Kidney capillary endothelial cell (primary cell): Measurements from ENCODE around the gene TSPAN3.

Experiments used
- DNase-seq: peaks from one replicate; pipeline ENCODE4 v3.0.0-alpha.2; 2018; ENCODE audit warnings: low spot score

TSPAN3 gene

DNA sequence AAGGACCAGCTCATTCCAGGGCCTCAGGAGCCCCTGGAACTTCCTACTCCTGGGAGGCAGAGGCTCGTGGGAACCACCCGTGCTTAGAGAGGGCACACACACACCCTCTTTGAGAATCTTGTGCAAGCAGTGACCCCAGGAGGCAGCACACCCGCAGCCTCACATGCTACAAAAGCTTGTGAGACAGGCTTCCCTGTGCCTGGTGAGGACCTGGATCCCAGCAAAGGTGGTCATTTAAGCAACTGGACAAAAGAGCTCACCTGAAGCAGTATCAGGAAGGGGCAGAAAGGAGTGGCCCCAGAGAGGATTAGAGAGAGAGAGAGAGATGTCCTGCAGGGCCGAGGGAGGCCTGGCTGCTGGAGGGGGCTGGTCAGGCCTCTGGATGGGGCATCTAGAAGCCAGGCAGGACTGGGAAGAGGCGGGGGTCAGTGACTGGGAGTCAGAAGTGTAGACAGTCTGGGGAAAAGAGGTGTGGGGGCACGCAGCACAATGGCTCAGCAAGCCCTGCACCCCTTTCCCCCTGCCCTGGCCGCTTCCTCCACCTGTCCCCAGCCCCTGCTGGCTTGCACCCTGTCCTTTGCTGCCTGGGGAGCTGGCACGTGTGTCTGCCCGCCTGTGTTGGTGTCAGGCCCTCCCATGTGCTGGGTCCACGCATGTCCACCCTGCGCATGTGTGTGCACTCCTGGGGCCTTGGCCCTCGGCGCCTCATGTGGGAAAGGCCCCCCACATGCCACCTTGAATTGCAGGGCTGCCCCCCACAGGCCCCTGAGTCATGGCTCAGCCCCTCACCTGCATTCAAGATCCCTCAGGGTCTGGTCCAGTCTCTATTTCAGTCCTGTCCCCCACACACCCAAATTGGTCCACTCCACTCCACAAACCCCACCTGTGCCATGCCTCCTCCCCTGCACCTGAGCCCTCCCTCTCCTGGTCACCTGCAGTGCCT, 36.9 kb downstream of the TSPAN3 start:
- no peak for DNase-seq

DNA sequence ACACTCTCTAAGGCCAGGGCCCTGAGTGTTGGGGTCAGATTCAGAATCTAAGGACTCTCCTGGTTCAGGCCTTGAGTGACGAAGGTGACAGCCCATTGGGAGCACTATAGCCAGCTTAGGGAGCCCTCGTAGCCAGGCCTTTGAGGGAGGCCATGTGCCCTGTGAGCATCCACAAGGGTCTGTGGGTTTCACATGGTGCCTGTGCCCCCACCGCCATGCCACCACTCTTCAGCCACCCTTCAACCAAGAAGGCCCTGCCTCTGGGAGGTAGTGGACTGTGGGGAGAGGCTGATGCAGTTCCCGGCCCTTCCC, 37.5 kb downstream of the TSPAN3 start:
- DNase-seq = no peak

- no peak for DNase-seq
Measured at GRCh38 chr15:77032647-77033416, 38.1 kb downstream of the TSPAN3 start.

DNA sequence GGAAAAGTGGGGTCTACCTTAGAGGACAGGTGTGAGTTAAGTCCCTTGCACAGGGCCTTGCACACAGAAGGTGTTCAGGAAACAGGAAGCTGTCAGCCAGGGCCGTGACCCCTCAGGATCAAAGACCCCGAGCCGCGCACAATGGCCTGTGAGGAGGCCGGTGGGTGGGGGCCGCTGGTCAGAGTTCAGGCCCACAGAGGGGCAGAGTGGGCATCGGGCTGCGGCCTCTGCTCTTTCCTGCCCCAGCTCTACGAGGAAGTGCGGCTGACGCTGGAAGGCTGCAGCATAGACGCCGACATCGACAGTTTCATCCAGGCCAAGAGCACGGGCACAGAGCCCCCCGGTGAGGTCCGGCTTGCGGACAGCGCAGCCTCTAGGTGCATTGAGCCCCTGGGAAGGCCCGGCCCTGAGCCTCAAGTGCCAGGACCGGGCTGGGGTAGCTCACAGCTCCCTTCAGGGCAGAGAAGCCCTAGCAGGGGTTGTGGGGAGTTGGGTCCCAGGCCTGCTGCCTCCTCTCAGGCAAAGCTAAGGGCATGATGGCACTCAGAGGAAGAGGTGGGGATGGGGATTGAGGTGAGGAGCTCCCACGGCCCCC, 38.8 kb downstream of the TSPAN3 start:
- no peak for DNase-seq

DNA sequence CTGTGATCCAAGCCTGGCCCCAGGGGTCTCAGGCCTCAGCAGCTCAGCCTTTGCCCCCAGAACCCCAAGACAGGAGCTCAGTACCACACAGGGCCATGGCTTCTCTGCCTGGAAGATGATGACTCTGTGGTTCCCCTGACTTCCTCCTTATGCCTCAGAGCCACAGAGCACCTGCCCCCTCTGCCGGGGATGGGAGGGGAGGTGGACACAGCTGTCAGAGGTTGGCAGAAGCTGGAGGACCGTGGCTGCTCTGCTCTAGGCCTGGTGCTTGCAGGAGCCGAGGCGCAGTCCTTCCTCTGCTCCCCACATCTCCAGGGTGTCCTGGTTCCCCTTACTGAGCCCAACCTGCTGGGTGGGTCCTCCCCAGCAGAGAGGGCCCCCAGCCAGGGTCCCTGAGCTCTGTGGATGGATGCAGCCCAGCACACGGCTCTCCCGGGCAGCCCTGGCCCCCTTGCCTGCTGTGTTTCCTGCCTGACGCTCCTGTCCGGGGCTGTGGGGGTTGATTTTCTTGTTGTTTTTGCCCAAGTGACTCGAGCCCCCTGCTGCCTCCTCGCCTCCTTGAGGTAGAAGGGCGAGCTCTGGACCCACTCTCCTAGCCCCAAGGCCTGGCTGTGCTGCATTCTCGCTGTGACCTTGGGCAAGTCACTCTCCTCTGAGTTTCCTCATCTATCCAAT, 39.4 kb downstream of the TSPAN3 start:
- no peak for DNase-seq

DNA sequence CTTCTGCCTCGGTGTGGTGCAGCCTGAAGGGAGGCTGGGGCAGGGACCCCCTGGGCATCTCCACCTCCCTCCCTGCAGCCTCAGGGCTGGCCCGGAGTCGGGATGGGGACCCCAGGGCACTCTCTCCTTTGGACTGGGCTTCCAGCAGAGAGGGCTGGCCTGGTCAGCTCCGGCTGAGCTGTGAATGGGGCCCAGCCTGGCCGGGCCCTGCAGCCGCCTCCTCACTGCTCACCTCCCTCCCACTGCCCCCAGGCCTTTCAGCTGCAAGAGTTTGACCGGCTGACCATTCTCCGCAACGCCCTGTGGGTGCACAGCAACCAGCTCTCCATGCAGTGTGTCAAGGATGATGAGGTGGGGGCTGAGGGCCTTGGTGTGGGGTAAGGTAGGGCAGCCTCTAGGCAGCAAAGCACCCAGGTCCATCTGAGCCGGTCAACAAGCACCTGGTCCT, 40.0 kb downstream of the TSPAN3 start:
- DNase-seq = no peak

DNA sequence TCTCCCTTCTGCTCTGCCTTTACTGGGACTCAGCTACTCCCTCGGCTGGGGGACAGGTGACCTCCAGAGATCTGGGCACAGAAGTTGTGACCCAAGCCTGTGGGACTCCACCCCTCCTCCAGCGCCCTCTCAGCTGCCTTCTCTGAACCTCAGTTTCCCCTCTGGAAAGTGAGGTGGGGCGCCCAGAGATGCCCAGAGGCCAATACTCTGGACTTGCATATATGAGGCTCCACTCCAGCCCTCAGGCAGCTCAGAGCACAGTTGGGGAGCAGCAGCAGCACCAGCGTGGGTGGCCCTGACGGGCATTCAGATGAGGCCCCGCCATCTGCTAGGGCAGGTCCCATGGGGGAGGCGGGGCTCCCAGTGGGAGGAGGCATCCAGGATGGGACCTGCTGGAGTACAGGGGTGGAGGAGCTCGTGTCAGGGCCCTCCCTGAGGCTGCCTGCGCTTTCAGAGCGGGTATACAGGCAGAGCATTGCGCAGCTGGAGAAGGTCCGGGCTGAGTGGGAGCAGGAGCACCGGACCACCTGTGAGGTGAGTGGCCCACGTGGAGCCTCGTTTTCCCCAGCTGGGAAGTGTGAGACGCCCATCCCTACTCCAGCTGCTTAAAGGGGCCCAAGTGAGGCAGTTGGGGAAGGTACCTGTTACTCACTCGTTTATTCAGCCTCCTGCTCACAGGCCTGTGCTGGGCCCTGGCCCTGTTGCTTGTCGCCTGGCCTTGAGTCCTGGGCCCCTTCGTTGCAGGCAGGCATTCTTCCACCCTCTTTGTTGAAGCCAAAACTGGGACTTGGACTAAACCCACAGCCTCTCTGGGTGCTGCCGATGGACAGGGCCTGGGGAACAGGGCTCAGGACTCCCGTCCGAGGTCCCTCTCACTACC, 40.6 kb downstream of the TSPAN3 start:
- no peak for DNase-seq

GRCh38 chr15:77029166-77030047, 41.5 kb downstream of the TSPAN3 start:
- DNase-seq = no peak

DNA sequence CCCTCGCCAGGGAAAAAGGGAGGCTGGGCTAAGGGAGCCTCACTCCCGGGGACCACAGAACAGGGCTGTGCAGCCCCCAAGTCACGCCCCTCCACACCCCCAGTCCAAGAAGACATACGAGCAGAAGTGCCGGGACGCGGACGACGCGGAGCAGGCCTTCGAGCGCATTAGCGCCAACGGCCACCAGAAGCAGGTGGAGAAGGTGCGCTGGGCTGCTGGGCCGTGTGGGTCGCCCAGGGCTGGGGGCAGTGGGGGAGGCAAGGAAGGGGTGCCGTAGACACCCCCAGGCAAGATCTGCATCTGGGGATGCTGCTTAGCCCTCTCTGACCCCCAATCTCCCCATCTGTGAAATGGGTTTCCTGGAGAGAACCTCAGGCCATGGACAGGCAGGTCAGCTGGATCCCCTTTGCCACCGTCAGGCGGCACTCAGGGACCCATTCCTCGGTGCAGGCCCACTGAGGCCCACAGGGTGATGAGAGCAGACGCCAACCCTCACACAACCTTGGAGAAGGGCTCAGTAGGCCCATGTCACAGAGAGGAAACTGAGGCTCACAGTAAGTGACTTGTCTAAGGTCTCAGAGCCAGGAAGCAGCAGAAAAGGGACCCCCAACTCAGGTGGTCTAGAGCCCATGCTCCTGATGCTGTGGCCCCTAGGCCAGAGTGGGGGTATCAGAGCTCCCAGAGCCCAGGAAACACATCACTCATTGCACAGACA, 42.3 kb downstream of the TSPAN3 start:
- no peak for DNase-seq

DNA sequence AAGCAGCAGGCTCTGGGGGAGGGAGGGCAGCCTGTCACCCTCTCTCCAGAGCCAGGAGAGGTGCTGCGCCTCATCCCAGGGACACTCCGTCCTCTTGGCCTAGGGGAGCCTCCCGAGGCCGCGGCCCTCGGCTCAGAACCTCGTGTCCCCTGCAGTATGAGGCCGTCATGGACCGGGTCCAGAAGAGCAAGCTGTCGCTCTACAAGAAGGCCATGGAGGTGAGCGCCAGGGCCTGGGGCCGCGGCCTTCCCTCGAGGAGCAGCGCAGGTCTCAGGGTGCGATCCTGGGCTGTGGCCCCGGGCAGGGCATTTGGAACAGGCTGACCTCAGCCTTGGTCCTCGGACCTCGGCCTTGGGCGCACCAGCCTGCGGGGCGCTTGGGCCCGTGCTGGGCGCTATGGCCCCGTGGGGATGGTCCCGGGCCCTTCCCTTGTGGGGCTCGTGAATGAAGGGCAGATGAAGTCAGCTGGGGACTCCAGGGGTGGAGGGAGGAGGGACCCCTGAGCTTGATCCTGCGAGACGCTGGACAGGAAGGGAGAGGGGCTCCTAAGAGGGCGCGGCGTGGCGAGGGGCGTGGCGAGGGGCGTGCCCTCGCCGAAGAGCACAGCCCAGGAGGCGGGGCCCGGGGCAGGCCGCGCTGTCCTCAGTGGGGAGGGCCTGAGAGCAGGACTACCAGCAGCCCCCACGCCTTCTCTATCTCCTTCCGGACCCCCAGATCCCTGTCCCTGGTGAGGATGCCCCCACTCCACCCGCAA, 43.0 kb downstream of the TSPAN3 start:
- DNase-seq = no peak

GRCh38 chr15:77027111-77027696, 43.7 kb downstream of the TSPAN3 start:
- DNase-seq = no peak

DNA sequence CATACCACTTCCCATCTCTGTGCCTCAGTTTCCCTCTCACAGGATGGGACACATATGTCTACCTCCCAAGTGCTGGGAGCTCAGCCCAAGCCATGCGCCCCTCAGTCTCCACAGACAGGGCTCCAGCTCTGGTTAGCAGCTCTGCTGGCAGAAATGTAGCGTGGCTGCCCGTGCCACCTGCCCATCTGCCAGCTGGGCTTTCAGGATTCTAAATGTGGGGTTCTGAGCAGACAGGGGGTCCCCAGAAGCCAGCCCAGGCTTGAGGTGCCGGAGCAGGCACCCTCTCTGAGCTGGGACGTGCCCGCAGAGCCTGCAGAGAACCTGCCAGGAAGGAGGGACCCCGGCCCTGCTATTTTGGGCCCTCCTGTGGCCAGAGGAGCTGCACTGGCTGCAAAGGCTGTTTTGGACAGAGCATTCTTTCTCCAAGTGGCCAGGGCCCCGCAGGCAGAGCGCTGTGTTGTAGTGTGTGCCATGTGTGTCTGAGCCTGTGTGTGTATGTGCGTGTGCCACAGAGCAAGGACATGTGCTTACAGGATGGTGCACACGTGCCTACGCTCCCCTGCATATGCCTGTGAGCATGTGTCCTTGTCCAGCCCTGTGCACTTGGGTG, 44.3 kb downstream of the TSPAN3 start:
- no peak for DNase-seq

GRCh38 chr15:77025941-77026411, 44.9 kb downstream of the TSPAN3 start:
- no peak for DNase-seq

DNA sequence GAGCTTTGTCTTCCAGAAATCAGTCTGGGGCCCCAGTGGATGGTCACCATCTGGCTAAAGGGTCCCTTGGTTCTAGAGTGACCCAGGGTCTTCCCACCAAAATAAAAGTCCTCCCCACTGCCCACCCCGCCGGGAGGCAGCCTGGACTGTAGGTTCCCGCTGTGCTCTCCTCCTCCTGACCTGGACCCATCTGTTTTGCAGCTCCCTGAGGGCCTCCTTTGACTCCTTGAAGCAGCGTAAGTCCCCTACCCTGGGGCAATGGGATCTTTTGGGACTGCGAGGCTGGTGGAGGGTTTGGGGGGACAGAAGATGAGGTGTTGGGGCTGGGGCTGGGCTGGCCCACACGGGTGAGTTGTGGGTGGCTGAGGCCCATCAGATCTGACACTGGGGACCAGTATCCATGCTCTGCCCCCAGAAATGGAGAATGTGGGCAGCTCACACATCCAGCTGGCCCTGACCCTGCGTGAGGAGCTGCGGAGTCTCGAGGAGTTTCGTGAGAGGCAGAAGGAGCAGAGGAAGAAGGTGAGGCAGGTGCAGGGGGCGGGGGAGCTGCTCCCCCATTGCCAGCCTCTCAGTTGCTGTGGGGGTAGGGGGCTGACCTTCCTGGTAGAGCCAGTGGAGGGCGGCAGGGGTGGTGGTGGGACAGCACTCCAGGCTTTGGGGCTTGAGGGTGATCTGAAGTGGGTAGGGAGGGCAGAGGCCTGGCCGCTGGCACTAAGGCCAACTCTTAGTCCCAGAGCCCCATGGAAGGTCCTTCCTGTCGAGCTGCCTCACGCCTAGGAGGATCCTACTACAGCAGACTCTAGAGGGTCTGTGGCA, 45.6 kb downstream of the TSPAN3 start:
- DNase-seq = no peak

DNA sequence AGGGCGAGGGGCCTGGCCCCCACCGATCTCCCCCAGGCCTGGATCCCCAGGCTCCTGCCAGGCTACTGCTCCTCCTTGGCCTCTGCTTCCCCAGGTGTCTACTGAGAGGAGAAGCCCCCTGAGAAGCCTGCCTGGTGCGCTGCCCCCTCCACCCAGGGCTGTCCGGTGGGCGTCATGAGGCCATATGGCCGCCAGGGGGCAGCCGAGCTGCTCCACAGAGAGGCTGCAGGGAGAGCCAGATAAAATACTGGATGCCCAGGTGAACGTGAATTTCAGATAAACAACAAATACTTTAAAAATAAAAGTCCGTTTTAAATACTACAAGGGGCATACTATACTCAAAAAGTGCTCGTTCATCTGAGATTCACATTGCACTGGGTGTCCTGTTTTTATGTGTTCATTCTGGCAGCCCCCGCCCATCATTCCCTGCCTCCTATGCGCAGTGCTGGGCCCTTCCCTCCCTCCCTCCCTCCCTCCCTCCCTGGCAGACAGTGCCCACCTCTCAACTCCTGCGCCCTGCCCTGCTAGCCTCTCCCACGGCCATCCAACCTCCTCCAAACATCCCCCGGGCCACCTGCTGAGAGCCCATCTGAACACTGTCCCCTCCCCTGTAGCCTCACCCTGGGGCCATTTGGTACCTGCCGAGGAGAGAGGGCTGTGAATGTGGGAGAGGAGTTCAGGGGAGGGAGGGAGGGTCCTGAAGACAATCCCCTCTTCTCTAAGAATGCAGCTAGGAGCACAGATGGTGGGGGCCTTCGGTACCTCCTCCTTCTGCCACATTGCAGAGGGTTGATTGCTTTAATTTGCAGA, 46.4 kb downstream of the TSPAN3 start:
- peak; percentile 60 for DNase-seq
